ENCODE measurements around the gene VANGL2.

VANGL2 gene

GRCh38 chr1:160358073-160358472 lies 42.3 kb upstream of the VANGL2 start:
- no peak for DNase-seq (ENCODE audit: low read depth)
- no peak for TF ChIP-seq CTCF (conservative IDR thresholded peaks at IDR 0.05; ENCODE audit: low read depth, low read length)

GRCh38 chr1:160359559-160360226 lies 40.7 kb upstream of the VANGL2 start:
- H3K4me3 ChIP-seq (ENCODE audit: low read depth, low read length) = no peak overlapping the region
- peak; percentile 55 for DNase-seq (ENCODE audit: low read depth)
- TF ChIP-seq CTCF (conservative IDR thresholded peaks at IDR 0.05; ENCODE audit: low read depth, low read length) = no peak

More at GRCh38 chr1:160358073-160358472, 42.3 kb upstream of the VANGL2 start:
- H3K4me3 ChIP-seq (ENCODE audit: low read depth, low read length) = no peak overlapping the region

DNA sequence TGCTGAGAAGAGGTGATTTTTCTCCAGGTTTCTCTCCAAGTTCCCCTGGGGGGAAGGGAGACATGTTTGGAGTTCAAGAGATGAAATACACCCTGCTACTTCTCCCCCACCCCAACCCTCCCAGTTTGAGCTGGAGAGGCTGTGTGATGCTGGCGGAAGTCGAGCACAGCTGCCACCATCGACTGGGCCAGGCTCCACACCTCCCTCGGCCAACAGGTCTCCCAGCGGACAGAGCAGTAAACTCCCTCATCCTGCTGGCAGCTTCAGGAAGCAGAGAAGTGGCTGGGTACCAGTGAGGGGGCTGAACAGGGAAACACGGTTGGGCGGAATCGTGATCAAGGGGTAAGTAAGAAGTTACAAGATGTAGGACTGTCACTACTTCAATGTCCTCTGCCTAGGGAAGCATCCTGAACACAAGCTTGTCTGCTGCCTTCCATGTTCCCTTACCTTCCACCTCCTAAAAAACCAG lies 40.1 kb upstream of the VANGL2 start:
- no peak overlapping the region for H3K4me3 ChIP-seq (ENCODE audit: low read depth, low read length)
- no peak for DNase-seq (ENCODE audit: low read depth)
- TF ChIP-seq CTCF (conservative IDR thresholded peaks at IDR 0.05; ENCODE audit: low read depth, low read length) = no peak

- DNase-seq (ENCODE audit: low read depth) = no peak
- TF ChIP-seq CTCF (conservative IDR thresholded peaks at IDR 0.05; ENCODE audit: low read depth, low read length) = no peak
- H3K4me3 ChIP-seq (ENCODE audit: low read depth, low read length) = no peak overlapping the region
Observed at GRCh38 chr1:160361199-160361598, 39.2 kb upstream of the VANGL2 start.

- DNase-seq (ENCODE audit: low read depth) = no peak
- H3K4me3 ChIP-seq (ENCODE audit: low read depth, low read length) = no peak overlapping the region
- TF ChIP-seq CTCF (conservative IDR thresholded peaks at IDR 0.05; ENCODE audit: low read depth, low read length) = no peak
Observed at GRCh38 chr1:160361814-160362167, 38.6 kb upstream of the VANGL2 start.

DNA sequence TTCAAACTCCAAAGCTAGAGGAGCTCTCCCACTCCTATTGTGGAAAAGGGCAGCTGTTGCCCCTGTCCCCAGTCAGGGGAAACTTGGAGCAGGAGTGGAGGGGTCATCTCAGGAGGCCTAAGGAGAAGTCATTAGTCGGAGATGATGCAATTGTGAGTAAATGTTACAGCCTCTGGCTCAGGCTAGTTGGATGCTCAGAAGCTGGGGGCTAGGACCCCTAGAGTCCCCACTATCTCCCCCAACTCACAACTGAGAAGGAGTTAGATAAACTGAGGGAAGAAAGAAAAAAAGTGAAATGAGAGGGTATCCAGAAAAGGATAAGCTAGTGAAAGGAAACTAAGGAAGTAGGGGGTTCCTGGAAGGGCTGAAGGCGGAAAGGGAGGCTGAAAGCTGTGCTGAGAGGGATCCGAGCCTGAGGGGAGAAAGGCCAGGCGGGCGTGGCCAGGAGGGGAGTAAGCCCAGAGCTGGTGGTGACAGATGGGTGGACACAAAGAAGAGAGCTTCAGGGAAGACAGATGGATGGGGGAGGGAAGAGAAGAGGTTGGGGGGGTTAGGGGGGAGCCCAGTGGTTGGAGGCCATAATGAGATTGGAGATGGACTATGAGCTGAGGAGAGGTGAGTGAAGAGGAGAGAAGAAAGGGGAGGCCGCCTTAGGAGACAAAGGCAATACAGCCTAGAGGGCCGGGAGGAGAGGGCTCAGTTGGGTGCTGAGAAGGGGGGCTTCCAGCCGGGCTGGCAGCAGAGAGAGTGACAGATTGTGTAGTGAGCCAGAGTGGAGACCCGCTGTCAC lies 38.0 kb upstream of the VANGL2 start:
- TF ChIP-seq CTCF (conservative IDR thresholded peaks at IDR 0.05; ENCODE audit: low read depth, low read length) = no peak
- DNase-seq (ENCODE audit: low read depth) = no peak
- H3K4me3 ChIP-seq (ENCODE audit: low read depth, low read length) = no peak overlapping the region
